D721Med (cell line): ENCODE results near the gene SLC7A6.
A peak's percentile ranks its signal among the peaks of the same experiment; 100 is the strongest.

ENCODE experiments used
- DNase-seq: peaks from one replicate; pipeline ENCODE4 v3.0.0; 2011; ENCODE audit warnings: low spot score; ENCODE audit not compliant: insufficient read length
- FAIRE-seq: peaks from 2 replicates; lab custom pipeline; 2011; peaks lifted over from hg19 to GRCh38; lab: Jason Lieb, UNC
- TF ChIP-seq, protein P1 (sequence below): IDR thresholded peaks from 2 replicates; pipeline ENCODE4 v1.5.1; 2012; ENCODE audit warnings: mild to moderate bottlenecking, control low read depth; ENCODE audit not compliant: insufficient read depth; ENCODE audit errors: missing control alignments

SLC7A6 gene

DNA sequence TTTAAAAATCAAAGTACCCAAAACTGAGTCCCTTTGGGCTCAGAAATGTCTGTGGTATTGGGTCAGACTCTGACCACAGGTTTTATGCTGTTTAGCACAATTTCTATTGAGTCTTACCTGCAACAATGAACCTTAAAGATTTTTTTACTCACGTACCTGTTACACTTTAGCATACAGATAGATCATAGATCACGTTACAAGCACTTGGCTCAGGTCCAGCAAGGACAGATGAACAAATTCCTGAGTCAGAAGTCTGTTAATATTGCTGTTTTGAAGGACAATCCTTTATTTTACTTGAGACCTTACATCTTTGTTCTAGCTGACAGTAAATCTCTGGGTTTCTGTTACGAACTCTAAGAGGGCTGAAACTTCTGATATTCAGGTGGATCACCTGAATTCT is 33.6 kb downstream of the SLC7A6 start:
- FAIRE-seq (no peak), DNase-seq (no peak)
- TF ChIP-seq, protein P1, sequence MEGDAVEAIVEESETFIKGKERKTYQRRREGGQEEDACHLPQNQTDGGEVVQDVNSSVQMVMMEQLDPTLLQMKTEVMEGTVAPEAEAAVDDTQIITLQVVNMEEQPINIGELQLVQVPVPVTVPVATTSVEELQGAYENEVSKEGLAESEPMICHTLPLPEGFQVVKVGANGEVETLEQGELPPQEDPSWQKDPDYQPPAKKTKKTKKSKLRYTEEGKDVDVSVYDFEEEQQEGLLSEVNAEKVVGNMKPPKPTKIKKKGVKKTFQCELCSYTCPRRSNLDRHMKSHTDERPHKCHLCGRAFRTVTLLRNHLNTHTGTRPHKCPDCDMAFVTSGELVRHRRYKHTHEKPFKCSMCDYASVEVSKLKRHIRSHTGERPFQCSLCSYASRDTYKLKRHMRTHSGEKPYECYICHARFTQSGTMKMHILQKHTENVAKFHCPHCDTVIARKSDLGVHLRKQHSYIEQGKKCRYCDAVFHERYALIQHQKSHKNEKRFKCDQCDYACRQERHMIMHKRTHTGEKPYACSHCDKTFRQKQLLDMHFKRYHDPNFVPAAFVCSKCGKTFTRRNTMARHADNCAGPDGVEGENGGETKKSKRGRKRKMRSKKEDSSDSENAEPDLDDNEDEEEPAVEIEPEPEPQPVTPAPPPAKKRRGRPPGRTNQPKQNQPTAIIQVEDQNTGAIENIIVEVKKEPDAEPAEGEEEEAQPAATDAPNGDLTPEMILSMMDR = no peak

DNA sequence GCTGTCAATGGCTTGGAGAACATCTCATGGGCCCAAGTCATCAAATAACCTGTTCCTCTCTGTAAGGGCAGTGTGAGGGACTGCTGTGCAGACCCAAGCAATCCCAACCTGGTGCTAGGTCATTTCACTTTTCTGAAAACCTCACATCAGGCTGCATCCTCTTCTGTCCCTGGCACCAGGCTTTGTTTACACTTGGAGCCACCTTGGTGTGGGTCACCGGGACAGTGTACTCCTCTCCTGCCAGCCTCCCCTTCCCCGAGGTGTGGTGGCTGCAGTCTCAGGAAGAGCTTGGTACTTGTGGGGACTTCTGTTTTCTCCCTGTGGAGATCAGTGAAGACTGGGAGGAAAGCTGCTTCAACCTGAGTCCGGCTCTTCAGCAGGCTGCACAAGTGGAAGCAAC is 34.0 kb downstream of the SLC7A6 start:
- TF ChIP-seq, protein P1 = no peak
- DNase-seq = no peak
- no peak for FAIRE-seq

DNA sequence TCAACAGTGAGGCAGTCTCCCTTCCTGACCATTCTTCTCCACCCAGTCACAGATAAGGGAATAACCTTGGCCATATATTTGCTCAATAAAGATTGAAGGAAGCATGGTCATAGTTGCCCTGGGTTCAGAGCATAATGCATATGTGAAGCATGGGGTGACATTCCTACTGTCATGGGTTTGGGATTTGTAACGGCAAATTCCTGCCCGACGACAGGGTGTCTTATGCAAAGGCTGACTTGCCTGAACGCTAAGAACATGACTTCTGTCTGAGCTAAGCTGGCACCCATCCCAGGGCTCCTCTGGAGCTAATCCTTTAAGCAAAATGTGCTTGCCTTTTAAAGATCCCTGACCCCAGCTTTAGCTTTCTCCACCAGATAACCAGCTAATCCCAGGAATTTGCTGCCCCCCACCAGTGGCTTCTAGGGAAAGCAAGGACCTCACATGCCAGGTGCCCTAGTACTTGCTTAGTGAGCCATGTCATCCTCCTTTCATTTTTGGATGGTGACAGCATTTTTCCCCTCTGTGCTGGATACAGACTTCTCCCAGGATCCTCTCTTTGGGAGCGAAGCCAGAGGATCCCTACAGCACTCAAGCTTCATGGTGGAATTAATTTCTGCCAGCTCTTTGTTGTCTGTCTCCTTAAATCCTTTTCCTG is 34.7 kb downstream of the SLC7A6 start:
- no peak for FAIRE-seq
- DNase-seq = no peak
- TF ChIP-seq, protein P1 = peak; percentile 20

DNA sequence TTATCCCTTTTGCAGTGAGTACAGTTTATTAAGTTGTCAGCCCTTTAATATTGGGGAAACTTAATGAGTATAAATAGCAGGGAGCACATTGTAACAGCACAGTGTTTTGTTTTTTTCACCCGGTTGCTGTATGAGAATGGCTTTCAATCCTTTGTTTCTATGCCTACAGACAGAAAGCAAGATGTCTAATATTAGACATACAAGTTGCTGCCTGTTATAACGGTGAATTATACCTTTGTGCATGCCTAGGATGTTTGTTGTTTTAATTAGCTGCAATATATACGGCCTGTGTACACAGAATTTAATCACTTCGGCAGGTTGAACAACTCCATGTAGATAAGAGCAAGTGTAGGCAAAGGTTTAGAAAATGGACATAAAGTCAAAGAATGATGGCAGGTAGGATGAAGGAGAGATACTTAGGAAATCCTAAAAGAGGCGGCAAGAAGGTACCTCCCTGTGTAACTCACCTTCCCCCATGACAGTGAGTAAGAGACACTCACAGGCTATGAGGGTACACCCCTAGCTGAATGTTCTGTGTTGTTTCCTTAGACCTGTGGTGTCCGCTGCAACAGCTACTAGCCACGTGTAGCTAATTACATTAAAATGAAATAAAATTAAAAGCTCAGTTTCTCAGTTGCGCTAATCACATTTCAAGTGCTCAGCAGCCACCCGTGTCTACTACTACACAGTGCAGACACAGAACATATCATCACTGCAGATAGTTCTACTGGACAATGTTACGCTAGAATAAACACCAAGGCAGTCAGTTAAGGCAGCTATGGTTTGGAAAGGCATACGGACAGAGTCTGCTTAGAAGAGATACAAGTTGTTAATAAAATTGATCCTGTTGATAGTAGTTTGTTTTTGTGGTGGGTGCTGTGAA is 35.5 kb downstream of the SLC7A6 start:
- no peak for DNase-seq
- no peak for FAIRE-seq
- TF ChIP-seq, protein P1 = no peak

DNA sequence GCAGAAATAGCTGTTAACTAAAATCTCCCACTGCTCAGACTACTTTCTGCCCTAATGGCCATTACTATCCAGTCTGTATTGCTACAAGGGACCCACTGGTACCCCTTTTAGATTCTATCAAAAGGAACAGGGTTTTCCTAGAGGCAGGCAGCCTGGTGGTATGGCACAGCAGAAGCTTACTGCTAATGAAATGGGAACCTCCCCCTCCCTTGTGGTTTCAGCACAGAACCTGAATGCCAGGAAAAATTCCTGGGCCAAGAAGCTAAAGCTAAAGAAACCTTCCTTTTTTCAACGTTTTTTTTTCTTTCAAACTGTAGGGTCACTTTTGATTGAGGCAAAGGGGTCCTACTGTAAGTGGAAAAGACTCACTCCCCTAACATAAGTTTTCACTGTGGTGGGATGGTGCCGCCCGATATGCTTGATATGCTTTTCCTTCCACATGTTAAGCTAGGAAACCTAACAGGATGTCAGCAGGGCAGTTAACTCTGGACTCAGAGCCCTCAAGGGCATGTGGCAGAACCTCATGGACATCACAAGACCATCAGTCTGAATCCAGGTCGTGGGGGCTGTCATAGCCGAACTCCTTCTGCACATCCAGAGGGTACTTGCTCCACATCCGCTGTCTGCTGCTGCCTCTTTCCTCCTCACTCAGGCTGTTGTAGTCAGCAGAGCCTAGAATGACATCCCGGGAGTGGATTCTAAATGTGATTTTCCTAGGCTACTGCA is 36.6 kb downstream of the SLC7A6 start:
- DNase-seq (no peak), FAIRE-seq (no peak)
- TF ChIP-seq, protein P1 = no peak

DNA sequence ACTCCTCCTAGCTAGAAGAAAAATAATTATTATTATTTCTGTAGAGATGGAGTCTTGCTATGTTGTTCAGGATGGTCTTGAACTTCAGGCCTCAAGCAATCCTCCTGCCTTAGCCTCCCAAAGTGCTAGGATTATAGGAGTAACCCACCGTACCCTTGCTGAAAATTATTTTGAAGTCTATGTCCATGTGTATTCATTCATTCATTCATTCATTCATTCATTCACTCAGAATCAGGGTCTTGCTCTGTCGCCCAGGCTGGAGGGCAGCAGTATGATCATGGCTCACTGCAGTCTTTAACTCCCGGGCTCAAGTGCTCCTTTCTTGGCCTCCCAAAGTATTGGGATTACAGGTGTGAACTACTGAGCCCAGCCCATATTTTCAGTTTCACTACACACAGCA is 42.3 kb downstream of the SLC7A6 start:
- DNase-seq = no peak
- no peak for FAIRE-seq
- TF ChIP-seq, protein P1 = no peak

DNA sequence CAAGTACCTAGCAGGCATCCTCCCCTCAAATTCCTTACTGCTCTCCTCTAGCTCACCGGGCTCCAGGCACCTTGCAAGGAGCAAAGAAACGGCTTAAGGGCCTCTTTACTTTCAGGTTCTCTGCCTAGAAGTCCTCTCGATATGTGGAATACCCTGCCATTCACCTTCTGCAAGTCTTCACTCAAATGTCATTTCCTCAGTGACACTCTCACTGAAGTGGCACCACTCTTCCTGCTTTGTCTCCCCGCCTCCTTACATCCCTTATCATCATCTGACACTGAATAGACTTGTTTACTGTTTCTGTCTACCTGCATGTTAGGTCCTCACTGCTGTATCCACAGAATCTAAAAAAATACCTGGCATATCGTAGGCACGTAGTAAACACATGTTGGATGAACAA is 45.5 kb downstream of the SLC7A6 start:
- no peak for DNase-seq
- TF ChIP-seq, protein P1 = no peak
- no peak for FAIRE-seq
